Activated CD8-positive, alpha-beta memory T cell treated with anti-CD3 and anti-CD28 coated beads, Interleukin-2, amount 50 U/mL, for 4 hours (primary cell): ENCODE results near the gene SUCLA2.
"Not testable (repeated sequence)": the region's sequence is repeated elsewhere in the genome, so short reads cannot be mapped to it uniquely, and the experiment has no call there.

Experiments used
- DNase-seq: peaks from one replicate; pipeline ENCODE4 v3.0.0-alpha.2; 2020

The SUCLA2 gene

GRCh38 chr13:48001114-48001881, at the start of gene SUCLA2:
Gene SUCLA2, minus strand, starts transcription at chr13:48001273. Its CDS starts 4 bp downstream, at chr13:48001269.
- peak; percentile 92 for DNase-seq

DNA sequence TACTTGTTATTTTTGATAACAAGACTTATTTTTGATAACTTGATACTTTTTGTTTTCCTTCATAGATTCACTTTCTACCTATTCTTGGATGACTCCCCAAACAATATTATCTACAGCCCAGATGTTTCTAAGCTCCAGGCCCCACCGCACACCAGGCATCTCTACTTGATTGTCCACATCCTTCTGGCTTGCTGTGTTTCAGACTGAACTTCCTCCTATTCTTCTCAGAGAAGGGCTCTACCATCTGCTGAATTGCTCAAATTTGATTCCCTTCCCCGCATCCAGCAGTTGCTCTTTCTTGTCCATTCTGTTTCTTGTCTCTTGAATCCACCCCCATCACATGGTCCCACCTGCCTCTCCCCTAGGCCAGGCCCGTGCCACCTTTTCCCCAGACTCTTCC, 49.5 kb upstream of the SUCLA2 start:
- DNase-seq = no peak

GRCh38 chr13:48043789-48044503, 42.9 kb upstream of the SUCLA2 start:
- no peak for DNase-seq

GRCh38 chr13:48042894-48043293, 41.8 kb upstream of the SUCLA2 start:
- no peak for DNase-seq

DNA sequence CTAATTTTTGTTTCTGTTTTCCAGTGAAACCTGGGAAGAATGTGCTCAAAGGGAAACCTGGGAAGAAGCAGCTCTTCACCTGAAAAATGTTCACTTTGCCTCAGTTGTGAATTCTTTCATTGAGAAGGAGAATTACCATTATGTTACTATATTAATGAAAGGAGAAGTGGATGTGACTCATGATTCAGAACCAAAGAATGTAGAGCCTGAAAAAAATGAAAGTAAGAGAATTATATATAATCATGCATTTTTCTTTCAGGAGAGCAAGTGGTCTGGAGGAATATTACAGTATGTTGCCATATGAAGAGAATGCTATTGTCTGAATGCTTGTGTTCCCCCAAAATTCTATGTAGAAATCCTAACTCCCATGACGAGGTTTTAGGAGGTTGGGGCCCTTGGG, 39.8 kb upstream of the SUCLA2 start:
- no peak for DNase-seq

- no peak for DNase-seq
Measured at GRCh38 chr13:48040049-48040448, 39.0 kb upstream of the SUCLA2 start.

DNA sequence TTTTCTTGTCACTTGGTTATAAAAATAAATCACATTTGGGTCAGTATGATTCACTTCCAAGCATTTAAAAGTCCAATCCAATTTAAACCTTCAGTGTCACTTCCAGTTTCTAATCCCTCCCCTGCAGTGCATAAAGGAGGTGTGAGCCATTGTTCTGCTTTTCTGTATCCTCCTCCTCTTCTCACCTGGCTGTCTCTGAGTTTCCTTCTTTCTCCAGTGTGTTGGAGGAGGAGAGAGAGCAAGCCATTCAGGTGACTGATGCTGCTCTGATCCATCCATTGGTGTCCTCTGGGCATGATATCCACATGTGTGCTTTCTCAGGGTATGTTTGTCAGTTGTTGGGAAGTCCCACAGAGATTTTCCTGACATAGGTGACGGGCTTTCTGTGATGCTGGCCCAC, 37.7 kb upstream of the SUCLA2 start:
- DNase-seq = no peak

- DNase-seq = peak; percentile 94
Measured at GRCh38 chr13:48037346-48038173, 36.5 kb upstream of the SUCLA2 start, which contains the start of gene NUDT15. Gene NUDT15, plus strand, starts transcription at chr13:48037726. Its CDS starts 21 bp downstream, at chr13:48037747.

- no peak for DNase-seq
Measured at GRCh38 chr13:48029859-48030258, 28.8 kb upstream of the SUCLA2 start.

GRCh38 chr13:48028066-48028465, 27.0 kb upstream of the SUCLA2 start:
- no peak for DNase-seq

DNA sequence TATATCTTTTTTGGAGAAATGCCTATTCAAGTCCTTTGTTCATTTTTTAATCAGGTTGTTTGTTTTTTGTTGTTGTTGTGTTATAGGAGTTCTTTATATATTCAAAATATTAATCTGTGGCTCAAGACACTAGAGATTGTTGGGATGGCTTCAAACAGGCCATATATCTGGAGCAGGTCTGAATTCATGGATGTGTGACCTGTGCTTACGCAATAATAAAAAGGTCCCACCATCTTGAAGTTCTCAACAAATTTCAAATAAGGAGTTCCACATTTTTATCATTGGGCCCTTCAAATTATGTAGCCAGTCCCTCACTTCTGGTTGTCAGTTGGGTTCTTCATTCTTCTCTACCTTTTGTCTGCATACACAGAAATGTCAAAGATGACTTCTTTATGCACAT, 18.7 kb upstream of the SUCLA2 start:
- DNase-seq = no peak

DNA sequence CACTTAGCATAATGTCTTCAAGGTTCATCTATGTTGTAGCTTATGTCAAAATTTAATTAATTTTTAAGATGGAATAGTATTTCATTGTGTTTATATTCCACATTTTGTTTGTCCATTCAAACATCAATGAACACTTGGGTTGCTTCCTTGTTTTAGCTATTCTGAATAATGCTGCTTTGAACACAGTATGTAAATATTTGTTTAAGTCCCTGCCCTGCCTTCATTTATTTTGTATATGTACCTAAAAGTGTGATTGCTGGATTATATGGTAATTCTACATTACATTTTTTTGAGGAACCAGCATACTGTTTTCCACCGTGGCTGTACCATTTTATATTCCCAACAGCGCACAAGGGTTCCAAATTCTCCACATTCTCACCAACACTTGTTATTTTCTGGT, 17.6 kb upstream of the SUCLA2 start:
- no peak for DNase-seq

- no peak for DNase-seq
Measured at GRCh38 chr13:48014359-48014758, 13.3 kb upstream of the SUCLA2 start.

DNA sequence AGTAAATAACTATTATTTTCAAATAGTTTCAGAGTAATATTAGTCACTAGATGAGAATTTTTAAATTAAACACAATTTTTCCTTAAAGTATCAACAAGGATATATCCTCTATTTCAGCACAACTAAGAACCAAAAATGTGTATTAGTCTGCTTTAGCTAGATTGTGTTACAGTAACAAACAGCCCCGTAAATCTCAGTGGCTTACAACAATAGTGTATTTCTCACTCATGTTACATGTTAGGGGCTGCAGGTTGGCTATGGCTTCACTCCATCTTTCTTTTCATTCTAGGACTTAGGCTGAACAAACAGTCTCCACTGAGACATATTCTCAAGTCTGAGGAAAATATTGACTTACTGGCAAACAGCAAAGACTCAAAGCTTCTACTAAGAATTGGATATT, 11.6 kb upstream of the SUCLA2 start:
- no peak for DNase-seq

DNA sequence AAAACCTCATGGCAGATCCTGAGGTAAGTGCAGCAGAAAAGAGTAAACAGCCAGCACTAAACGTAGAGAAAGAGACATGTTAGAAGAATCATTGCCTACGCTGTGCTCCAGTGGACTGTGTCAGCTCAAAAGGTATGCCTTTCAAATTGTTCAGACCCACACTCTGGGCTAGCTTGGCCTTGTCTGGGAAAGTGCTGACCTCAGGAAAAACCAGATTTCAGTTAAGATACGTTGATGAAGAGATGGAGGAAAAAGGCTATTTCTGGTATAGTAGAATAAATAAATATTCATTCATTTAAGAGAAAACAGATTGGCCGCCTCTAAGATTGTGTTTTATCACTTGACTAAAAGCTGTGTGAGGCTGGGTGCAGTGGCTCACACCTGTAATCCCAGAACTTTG, 9.6 kb upstream of the SUCLA2 start:
- DNase-seq = no peak

GRCh38 chr13:48009284-48009683, 8.2 kb upstream of the SUCLA2 start:
- DNase-seq = no peak

DNA sequence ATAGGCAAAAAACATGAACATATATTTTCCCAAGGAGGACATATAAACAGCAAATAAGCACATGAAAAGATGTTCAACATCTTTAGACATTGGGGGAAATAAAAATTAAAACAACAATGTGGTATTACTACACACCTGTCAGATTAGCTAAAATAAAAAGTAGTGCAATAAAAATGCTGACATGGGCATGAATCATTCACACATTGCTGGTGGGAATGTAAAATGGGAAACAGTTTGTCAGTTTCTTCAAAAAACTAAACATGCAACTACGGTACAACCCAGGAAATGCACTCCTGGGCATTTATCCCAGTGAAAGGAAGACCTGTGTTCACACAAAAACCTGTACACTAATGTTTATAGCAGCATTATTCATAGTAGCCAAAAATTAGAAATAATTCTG, 5.3 kb upstream of the SUCLA2 start:
- DNase-seq = no peak

DNA sequence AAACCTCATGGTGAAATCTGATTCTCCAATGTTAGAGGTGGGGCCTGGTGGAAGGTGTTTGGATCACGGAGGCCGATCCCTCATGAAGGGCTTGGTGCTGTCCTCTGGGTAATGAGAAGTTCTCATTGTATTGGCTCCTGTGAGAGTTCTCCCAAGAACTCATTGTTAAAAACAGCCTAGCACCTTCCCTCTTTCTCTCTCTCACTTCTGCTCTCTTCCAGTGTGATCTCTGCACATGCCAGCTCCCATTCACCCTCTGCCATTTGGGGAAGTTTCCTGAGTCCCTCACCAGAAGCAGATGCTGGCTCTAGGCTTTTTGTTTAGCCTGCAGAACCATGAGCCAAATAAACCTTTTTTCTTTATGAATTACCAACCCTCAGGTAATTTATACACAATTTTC, 3.1 kb upstream of the SUCLA2 start:
- DNase-seq = no peak

DNA sequence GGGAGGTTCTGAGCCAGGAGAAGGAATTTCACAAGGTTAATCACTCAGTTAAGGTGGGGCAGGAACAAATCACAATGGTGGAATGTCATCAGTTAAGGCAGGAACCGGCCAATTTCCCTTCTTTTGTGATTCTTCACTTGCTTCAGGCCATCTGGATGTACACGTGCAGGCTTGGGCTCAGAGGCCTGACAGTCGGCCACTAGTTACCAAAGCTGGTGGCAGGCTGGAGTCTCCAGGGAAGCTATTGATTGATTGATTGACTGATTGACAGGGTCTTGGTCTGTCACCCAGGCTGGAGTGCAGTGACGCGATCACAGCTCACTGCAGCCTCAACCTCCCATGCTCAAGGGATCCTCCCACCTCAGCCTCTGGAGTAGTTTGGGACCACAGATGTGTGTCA, 926 bp upstream of the SUCLA2 start:
- not testable (repeated sequence) for DNase-seq

- no peak for DNase-seq
Measured at GRCh38 chr13:48000559-48001113, 437 bp downstream of the SUCLA2 start.

GRCh38 chr13:47999973-48000372, 1.1 kb downstream of the SUCLA2 start:
- no peak for DNase-seq

DNA sequence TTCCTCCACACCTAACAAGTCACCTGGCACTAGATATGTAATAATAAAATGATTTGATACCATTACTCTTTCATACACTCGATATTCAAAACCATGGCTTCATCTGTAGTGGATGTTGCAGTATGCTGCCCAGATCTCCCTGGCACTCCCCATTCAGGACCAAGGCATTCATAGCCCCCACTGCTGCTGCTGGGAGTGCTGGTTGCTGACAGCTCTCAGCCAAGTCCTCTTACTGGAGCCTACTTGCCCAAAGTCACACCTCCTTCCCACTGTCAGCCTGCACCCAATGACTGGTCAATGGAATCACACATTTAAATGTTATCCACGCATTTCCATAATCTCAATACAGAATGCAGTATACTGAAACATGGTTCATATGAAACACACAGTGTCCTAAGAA, 3.7 kb downstream of the SUCLA2 start:
- DNase-seq = no peak

DNA sequence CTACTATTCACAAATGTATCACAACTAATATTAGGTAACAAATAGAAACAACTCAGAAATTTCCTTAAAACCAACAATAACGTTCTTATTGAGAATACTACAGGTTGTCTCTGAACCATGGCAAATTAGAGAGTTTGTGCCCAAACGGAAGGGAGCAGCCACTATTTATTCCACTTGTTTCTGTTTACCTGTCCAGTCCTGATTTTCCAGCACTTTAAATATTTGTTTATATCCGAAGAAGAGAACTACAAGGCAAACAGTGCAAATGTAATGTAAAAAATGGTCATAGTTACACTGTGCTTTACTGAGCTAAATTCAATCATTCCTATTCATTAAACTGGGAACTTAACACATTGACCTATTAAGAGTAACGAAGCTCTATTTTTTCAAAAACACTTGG, 9.2 kb downstream of the SUCLA2 start:
- DNase-seq = no peak
